Bronchial epithelial cell (primary cell): Measurements from ENCODE around the gene PCBD2. TPM values are rescaled to one million over a fixed set of nuclear protein-coding genes. Genes with fewer than 3 reads are reported as not detected.

Experiments
- DNase-seq: peaks from one replicate; pipeline ENCODE4 v3.0.0-alpha.2; 2010; ENCODE audit warnings: low read depth
- FAIRE-seq: peaks from 2 replicates; lab custom pipeline; 2011; peaks lifted over from hg19 to GRCh38; lab: Jason Lieb, UNC
- H3K27me3 ChIP-seq: 2 replicates; pipeline ENCODE4 v1.5.1; 2011; ENCODE audit warnings: low read length; ENCODE audit not compliant: control insufficient read depth, insufficient read depth
- H3K36me3 ChIP-seq: 2 replicates; pipeline ENCODE4 v1.5.1; 2011; ENCODE audit warnings: low read length; ENCODE audit not compliant: control insufficient read depth, insufficient read depth
- H3K4me3 ChIP-seq: 2 replicates; pipeline ENCODE4 v1.5.1; 2011; ENCODE audit warnings: mild to moderate bottlenecking, low read depth, low read length, control low read depth
- CTCF ChIP-seq: IDR thresholded peaks from 2 replicates; pipeline ENCODE4 v1.5.1; 2011; ENCODE audit warnings: mild to moderate bottlenecking, moderate library complexity, low read length, control low read depth, inconsistent platforms; ENCODE audit not compliant: insufficient read depth, severe bottlenecking
- total RNA-seq: library from RNA; depleted of rRNA; stranded (reverse); fragments of >200 nt; gene quantifications from 2 replicates; pipeline ENCODE4 v1.2.1, GENCODE V29; 2014

Gene PCBD2
- total RNA-seq, 1 donor from 2014 or later: 6.8 TPM

DNA sequence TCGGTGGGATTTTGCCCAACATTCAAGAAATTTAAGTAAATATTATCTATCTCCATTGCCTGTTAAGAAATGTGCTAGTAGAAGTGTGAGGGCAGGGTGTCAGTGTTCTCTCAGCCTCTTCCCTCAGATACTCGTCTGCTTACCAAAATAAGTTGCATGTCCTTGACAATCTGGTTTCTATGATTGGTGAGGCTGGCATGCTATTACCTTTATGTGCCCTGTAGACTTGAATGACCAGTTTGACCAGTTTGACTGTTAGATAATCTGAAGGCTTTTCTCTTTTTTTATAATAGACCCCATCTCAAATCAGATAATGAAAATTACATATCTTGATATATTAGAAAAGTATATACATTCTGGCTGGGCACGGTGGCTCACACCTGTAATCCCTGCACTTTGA lies 63.1 kb downstream of the PCBD2 start:
- no peak for TF ChIP-seq CTCF
- H3K4me3 ChIP-seq: no peak overlapping the region
- H3K27me3 ChIP-seq: no peaks in the 10 kb centered on the region
- DNase-seq: peak; percentile 46
- no peak for FAIRE-seq
- peaks cover 2% of the 10 kb centered on the region for H3K36me3 ChIP-seq

GRCh38 chr5:134969166-134969565 lies 64.2 kb downstream of the PCBD2 start:
- TF ChIP-seq CTCF: no peak
- DNase-seq (no peak), FAIRE-seq (no peak)
- Histone ChIP-seq H3K27me3 (no peaks in the 10 kb centered on the region), H3K36me3 (peaks cover 2% of the 10 kb centered on the region), H3K4me3 (no peak overlapping the region)

GRCh38 chr5:134975078-134975715 lies 70.3 kb downstream of the PCBD2 start:
- FAIRE-seq: peak; percentile 77
- Histone ChIP-seq H3K4me3 (no peak overlapping the region), H3K36me3 (no peaks in the 10 kb centered on the region)

GRCh38 chr5:134975843-134976242 lies 70.9 kb downstream of the PCBD2 start:
- FAIRE-seq: no peak
- peak; percentile 66 for DNase-seq
- TF ChIP-seq CTCF: no peak
- Histone ChIP-seq H3K4me3 (no peak overlapping the region), H3K36me3 (no peaks in the 10 kb centered on the region), H3K27me3 (no peaks in the 10 kb centered on the region)

More at GRCh38 chr5:134975078-134975715, 70.3 kb downstream of the PCBD2 start:
- no peaks in the 10 kb centered on the region for H3K27me3 ChIP-seq
- peak; percentile 30 for DNase-seq
- no peak for TF ChIP-seq CTCF

DNA sequence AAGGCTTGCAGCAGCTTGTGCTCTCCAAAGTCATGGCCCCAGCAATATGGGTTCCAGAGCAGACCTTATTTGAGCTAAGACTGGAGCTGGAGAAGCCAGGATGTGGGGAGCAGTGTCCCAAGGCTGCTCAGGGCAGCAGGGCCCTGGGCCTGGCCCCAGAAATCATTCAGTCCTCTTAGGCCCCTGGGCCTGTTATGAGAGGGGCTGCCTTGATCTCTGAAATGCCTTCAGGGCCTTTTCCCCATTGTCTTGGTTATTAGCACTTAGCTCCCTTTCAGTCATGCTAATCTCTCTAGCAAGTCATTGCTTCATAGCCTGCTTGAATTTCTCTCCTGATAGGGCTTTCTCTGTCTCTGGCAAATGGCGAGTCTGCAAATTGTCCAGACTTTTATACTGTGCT lies 71.9 kb downstream of the PCBD2 start:
- Histone ChIP-seq H3K4me3 (no peak overlapping the region), H3K36me3 (no peaks in the 10 kb centered on the region), H3K27me3 (no peaks in the 10 kb centered on the region)
- DNase-seq: no peak
- FAIRE-seq: no peak
- no peak for TF ChIP-seq CTCF

DNA sequence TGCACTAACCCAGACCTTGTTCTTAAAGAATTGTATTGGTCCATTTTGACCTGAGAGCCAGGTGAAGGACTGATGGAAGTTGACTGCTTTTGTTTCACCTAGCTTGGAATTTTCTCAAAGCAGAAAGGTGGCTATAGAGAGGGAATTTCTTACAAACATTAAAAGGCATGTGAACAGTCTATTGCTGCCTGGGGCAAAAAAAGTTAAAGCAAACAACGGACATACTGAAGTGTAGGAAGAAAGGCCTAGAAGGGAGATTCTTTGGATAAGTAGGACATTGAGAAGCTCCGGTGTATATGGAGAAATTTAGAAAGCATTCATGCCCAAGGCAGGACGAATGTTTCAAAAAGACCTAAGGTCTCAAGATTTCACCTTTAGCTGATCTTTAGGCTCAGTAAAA lies 74.5 kb downstream of the PCBD2 start:
- no peak for TF ChIP-seq CTCF
- DNase-seq: no peak
- FAIRE-seq: no peak
- no peaks in the 10 kb centered on the region for H3K36me3 ChIP-seq
- H3K27me3 ChIP-seq: no peaks in the 10 kb centered on the region
- H3K4me3 ChIP-seq: no peak overlapping the region
